Kidney epithelial cell (primary cell): Measurements from ENCODE around the gene QRICH2. TPM values are rescaled to one million over a fixed set of nuclear protein-coding genes. Genes with fewer than 3 reads are reported as not detected.

ENCODE experiments used
- DNase-seq: peaks from one replicate; pipeline ENCODE4 v3.0.0-alpha.2; 2010; ENCODE audit warnings: low read depth
- H3K27me3 ChIP-seq: 2 replicates; pipeline ENCODE4 v1.6.0; 2011; ENCODE audit warnings: low read length; ENCODE audit not compliant: control insufficient read depth, insufficient read depth
- H3K36me3 ChIP-seq: 2 replicates; pipeline ENCODE4 v1.5.1; 2011; ENCODE audit warnings: low read length; ENCODE audit not compliant: control insufficient read depth, insufficient read depth
- H3K4me3 ChIP-seq: 2 replicates; pipeline ENCODE4 v1.5.1; 2011; ENCODE audit warnings: low read depth, mild to moderate bottlenecking, control low read depth, low read length
- total RNA-seq: library from RNA; depleted of rRNA; stranded (reverse); fragments of >200 nt; gene quantifications from 2 replicates; pipeline ENCODE4 v1.2.3, GENCODE V29; 2015
- TF ChIP-seq, protein P1 (sequence below): IDR thresholded peaks from 2 replicates; pipeline ENCODE4 v1.5.1; 2011; ENCODE audit warnings: mild to moderate bottlenecking, moderate library complexity, low read length, control low read depth, inconsistent platforms; ENCODE audit not compliant: insufficient read depth, poor library complexity, severe bottlenecking

The QRICH2 gene
- total RNA-seq, 1 donor from 2014 or later = 3.3 TPM

GRCh38 chr17:76292567-76292966, 15.5 kb downstream of the QRICH2 start:
- H3K27me3 ChIP-seq = no peaks in the 10 kb centered on the region
- TF ChIP-seq, protein P1, sequence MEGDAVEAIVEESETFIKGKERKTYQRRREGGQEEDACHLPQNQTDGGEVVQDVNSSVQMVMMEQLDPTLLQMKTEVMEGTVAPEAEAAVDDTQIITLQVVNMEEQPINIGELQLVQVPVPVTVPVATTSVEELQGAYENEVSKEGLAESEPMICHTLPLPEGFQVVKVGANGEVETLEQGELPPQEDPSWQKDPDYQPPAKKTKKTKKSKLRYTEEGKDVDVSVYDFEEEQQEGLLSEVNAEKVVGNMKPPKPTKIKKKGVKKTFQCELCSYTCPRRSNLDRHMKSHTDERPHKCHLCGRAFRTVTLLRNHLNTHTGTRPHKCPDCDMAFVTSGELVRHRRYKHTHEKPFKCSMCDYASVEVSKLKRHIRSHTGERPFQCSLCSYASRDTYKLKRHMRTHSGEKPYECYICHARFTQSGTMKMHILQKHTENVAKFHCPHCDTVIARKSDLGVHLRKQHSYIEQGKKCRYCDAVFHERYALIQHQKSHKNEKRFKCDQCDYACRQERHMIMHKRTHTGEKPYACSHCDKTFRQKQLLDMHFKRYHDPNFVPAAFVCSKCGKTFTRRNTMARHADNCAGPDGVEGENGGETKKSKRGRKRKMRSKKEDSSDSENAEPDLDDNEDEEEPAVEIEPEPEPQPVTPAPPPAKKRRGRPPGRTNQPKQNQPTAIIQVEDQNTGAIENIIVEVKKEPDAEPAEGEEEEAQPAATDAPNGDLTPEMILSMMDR = no peak
- no peak overlapping the region for H3K4me3 ChIP-seq
- peaks cover 6% of the 10 kb centered on the region for H3K36me3 ChIP-seq
- DNase-seq = no peak

- Histone ChIP-seq H3K4me3 (no peak overlapping the region), H3K27me3 (no peaks in the 10 kb centered on the region), H3K36me3 (no peaks in the 10 kb centered on the region)
- TF ChIP-seq, protein P1 = no peak
- no peak for DNase-seq
Measured at GRCh38 chr17:76281573-76282371, 26.3 kb downstream of the QRICH2 start.

DNA sequence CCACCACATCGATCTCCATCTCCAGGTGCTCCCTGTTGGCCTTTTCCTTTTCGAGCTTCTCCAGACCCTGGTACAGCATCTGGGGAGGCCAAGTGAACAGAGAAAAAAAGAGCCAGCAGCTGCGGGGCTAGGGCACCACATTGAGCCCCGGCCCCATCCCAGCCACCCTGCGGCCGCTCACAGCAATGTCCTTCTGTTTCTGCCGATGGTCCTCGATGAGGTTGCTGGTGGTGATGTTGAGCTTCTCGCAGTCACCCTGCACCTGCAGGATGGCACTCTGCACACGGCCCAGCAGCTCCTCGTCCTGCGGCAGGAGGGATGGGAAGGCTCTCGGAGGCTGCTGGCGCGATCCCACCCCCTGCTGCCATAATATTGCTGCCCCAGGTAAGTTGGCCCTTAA, 27.4 kb downstream of the QRICH2 start:
- no peaks in the 10 kb centered on the region for H3K27me3 ChIP-seq
- DNase-seq = no peak
- no peak overlapping the region for H3K4me3 ChIP-seq
- H3K36me3 ChIP-seq = no peaks in the 10 kb centered on the region
- TF ChIP-seq, protein P1 = no peak

GRCh38 chr17:76279742-76280287, 28.3 kb downstream of the QRICH2 start:
- H3K4me3 ChIP-seq = no peak overlapping the region
- no peak for DNase-seq

GRCh38 chr17:76278952-76279741, 28.9 kb downstream of the QRICH2 start:
- DNase-seq = peak; percentile 32
- H3K36me3 ChIP-seq = no peaks in the 10 kb centered on the region
- H3K4me3 ChIP-seq = no peak overlapping the region
- H3K27me3 ChIP-seq = no peaks in the 10 kb centered on the region
- TF ChIP-seq, protein P1 = peak; percentile 96

More at GRCh38 chr17:76279742-76280287, 28.3 kb downstream of the QRICH2 start:
- TF ChIP-seq, protein P1 = no peak
- no peaks in the 10 kb centered on the region for H3K36me3 ChIP-seq
- no peaks in the 10 kb centered on the region for H3K27me3 ChIP-seq
